GM20000 (cell line): ENCODE data around the gene GRM3.

ENCODE experiments used
- DNase-seq: peaks from one replicate; pipeline ENCODE4 v3.0.0; 2012; ENCODE audit warnings: low spot score
- TF ChIP-seq, protein P1 (sequence below): IDR thresholded peaks from 2 replicates; pipeline ENCODE4 v1.5.1; 2012; ENCODE audit warnings: mild to moderate bottlenecking, control low read depth; ENCODE audit errors: extremely low read depth, missing control alignments

The GRM3 gene

GRCh38 chr7:86768967-86769760 lies 125.5 kb downstream of the GRM3 start:
- DNase-seq, result no peak
- TF ChIP-seq, protein P1, sequence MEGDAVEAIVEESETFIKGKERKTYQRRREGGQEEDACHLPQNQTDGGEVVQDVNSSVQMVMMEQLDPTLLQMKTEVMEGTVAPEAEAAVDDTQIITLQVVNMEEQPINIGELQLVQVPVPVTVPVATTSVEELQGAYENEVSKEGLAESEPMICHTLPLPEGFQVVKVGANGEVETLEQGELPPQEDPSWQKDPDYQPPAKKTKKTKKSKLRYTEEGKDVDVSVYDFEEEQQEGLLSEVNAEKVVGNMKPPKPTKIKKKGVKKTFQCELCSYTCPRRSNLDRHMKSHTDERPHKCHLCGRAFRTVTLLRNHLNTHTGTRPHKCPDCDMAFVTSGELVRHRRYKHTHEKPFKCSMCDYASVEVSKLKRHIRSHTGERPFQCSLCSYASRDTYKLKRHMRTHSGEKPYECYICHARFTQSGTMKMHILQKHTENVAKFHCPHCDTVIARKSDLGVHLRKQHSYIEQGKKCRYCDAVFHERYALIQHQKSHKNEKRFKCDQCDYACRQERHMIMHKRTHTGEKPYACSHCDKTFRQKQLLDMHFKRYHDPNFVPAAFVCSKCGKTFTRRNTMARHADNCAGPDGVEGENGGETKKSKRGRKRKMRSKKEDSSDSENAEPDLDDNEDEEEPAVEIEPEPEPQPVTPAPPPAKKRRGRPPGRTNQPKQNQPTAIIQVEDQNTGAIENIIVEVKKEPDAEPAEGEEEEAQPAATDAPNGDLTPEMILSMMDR, result no peak

GRCh38 chr7:86773309-86773708 lies 129.6 kb downstream of the GRM3 start:
- TF ChIP-seq, protein P1, result no peak
- no peak for DNase-seq

- no peak for DNase-seq
- TF ChIP-seq, protein P1, result no peak
Measured at GRCh38 chr7:86775203-86775602, 131.5 kb downstream of the GRM3 start.

DNA sequence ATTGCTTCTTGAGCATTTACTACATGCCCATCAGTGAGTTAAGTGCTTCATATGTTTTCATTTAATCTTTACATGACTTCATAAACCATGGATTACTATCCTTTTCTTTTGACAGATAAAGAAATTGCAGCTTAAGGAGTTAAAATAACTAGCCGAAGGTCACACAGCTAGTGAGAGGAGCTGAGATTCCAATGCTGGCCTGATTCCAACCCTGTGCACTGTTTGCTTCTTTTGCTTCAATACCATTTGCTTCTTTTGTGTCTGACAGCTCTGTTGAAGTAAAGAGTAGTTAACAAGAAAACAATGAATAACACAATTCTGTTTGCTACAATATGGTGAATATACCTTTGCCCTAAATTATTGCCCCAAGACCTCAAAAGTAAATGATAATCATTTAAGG lies 132.4 kb downstream of the GRM3 start:
- TF ChIP-seq, protein P1, result no peak
- DNase-seq, result no peak

DNA sequence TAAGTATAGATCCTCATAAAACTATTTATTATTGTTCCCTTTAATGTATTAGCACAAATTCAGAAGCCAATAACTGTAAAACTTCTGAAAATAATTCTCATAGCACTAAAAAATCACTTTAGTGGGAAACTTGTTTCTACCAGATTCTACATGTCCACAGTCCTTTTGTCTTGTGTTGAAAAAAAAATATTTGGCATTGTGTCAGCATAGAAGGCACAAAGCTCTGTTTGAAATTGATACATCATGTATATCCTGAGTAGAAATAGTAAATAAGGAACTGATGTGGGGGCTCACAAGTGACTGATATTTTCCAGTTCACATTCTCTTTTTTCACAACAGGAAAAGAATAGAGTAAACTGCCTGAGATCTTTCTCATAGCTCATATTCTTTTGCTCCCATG lies 134.6 kb downstream of the GRM3 start:
- no peak for DNase-seq
- TF ChIP-seq, protein P1, result no peak

DNA sequence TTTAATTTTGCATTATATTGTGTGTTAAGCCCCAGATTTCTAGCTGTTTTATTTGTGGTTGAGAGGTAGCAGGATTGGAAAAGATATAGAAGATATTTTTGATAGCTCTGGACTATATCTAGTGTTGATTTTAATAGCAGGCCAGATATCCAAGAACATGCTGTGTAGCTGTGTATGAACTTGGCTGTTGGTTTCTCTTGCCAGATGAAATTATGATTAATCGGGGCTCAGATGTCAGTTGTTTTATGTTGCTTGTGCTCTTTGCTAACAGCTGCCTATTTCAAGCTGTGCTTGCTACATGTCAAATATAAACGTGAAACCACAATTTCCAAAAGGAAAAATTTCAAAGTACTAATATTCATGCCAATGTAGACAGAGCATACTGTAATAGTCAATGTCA lies 141.1 kb downstream of the GRM3 start:
- TF ChIP-seq, protein P1, result no peak
- DNase-seq, result no peak

DNA sequence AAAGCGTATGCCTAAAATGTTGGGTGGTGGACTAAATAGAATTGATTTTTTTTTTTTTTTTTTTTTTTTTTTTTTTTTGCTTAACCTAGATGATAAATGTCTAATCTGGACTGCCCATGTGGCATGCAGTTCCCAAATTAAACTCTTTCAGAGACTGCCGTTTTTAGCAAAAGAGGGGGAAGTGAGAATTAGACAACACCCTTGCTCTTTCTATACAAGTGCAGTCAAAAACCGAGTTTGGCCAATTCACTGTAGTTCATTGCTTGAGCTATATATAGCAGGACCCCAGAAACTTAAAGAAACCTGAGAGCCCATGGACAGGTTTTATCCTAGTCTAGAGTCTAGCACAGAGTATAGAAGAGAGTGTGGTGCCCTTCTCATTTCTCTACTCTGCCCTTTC lies 141.9 kb downstream of the GRM3 start:
- peak; percentile 74 for DNase-seq
- TF ChIP-seq, protein P1, result no peak
